IPS DF 4.7 (cell line): ENCODE data around the gene EVA1C.
"Not testable (repeated sequence)": the region's sequence is repeated elsewhere in the genome, so short reads cannot be mapped to it uniquely, and the experiment has no call there.

ENCODE experiments used
- DNase-seq: peaks from one replicate; pipeline ENCODE4 v3.0.0-alpha.2; 2013; ENCODE audit warnings: low spot score; ENCODE audit errors: extremely low read depth

Gene EVA1C

DNA sequence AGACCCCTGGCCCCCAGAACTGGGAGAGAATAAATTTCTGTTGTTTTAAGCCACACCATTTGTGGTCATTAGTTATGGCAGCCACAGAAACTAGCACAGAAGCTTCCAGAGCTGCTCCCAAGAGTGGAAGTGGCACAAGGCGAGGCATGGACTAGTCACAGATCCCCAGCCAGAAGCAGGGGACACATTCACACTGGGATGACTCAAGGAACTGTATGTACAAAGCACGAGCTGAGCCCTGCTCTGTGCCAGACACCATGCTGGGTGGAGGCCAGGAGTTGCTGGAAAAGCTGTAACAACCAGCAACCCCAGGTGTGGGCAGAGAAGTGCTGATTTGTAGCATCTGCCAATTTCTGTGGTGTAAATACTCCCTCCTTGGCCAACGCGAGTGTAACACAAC lies 117.2 kb downstream of the EVA1C start:
- no peak for DNase-seq

- not testable (repeated sequence) for DNase-seq
Observed at GRCh38 chr21:32530809-32531208, 118.3 kb downstream of the EVA1C start.

- DNase-seq: not testable (repeated sequence)
Observed at GRCh38 chr21:32531561-32531960, 119.1 kb downstream of the EVA1C start.

GRCh38 chr21:32532636-32533035 lies 120.1 kb downstream of the EVA1C start:
- DNase-seq: no peak

DNA sequence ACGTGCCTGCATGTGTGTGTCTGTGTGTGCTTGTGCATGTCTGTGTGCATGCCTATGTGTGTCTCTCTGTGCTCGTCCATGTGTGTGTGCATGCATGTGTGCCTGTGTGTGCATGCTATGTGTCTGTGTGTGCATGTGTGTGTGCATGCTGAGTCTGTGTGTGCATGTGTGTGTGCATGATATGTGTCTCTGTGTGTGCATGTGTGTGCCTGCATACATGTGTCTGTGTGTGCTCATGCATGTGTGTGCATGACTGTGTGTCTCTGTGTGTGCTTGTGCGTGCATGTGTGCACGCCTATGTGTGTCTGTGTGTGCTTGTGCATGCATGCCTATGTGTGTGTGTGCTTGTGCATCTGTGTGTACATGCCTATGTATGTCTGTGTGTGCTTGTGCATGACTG lies 120.5 kb downstream of the EVA1C start:
- no peak for DNase-seq

DNA sequence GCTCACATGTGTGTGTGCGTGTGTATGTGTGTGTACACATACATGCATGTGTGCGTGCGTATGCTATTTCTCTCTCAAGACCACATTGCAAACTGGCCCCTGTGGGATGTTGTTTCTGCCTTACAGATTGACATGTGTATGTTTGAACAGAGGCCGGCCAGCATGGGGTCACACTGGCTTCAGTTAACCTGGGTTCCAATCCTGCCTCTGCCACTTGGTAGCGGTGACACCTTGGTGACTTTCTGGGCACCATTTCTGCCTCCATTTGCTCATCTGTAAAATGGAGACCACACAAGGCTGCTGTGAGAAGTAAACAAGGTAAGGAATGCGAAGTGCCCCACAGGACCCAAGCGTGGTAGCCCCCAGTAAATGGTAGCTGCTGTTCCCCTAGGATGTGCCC lies 121.1 kb downstream of the EVA1C start:
- DNase-seq: no peak

- no peak for DNase-seq
Observed at GRCh38 chr21:32534113-32534512, 121.6 kb downstream of the EVA1C start.

GRCh38 chr21:32535612-32536011 lies 123.1 kb downstream of the EVA1C start:
- DNase-seq: no peak

DNA sequence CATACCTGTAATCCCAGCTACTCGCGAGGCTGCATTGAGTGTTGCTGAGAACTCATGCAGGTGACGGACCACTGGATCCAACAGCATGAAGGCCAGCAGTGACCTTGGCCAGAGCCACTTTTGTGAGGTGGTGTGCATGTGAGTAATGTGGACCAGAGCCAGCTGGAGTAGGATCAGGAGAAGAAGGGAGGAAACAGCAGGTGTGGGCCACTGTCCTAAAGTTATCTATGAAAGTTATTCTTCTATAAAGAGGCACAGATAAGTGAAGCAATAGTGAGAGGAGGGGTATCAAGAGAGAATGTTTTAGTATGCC lies 125.0 kb downstream of the EVA1C start:
- DNase-seq: no peak

DNA sequence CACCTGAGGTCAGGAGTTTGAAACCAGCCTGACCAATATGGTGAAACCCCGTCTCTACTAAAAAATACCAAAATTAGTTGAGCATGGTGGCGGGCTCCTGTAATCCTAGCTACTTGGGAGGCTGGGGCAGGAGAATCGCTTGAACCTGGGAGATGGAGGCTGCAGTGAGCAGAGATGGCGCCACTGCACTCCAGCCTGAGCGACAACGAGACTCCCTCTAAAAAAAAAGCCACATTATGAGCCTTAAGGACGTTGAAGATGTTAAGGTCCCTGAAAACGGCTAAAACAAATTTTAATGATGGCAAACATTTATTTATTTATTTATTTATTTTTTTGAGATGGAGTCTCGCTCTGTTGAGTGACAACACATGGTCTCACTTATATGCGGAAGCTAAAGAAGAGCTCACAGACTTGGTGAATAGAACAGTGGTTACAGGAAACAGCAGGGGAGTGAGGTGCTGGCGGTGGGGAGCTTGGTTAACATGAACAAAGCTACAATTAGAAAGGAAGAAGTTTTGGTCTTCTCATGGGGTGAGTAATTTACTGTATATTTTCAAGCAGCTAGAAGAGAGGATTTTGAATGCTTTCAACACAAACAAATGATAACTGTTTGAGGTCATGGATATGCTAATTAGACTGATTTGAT lies 125.8 kb downstream of the EVA1C start:
- DNase-seq: no peak

DNA sequence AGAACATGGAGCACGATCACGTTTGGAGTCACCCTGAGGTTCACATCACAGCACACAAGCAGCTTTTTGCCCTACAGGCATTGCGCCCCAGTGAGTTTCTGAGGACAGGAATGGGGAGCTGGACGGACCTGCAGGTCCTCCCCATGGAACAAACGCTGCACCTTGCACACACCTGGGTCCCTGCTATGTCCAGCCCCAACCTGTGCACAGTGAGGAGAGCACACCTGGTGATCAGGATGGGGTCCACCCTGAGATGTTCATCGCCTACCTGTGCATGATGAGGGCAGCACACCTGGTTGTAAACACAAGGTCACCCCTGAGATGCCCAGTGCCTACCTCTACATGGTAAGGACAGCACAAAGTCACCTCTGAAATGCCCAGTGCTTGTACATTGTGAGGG lies 126.9 kb downstream of the EVA1C start:
- DNase-seq: no peak

DNA sequence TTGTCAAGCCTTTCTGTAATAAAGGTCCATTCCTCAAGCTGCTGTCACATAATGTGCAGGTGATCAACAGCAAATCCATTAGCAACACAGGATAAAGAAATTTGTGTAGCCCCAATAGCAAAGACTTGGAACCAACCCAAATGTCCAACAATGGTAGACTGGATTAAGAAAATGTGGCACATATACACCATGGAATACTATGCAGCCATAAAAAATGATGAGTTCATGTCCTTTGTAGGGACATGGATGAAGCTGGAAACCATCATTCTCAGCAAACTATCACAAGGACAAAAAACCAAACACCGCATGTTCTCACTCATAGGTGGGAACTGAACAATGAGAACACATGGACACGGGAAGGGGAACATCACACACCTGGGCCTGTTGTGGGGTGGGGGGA lies 130.6 kb downstream of the EVA1C start:
- not testable (repeated sequence) for DNase-seq

DNA sequence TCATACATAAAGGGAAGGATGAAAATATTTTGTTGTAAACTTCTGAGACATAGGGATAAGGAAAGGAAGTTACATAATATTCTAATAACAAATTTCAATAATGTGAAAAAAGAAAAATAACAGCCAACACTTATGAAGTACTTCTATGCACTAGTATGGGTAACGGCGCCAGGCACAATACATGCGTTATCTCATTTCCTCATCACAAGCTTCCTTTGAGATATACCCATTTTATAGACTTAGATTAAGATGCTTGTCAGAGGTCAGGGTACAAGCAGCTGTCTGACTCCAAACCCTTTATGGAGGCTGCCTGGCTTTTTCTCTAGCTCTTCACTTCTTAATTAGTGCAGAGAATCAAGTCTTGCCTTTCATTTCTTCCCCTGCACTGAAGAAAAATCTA lies 131.5 kb downstream of the EVA1C start:
- DNase-seq: no peak

- no peak for DNase-seq
Observed at GRCh38 chr21:32544697-32545096, 132.2 kb downstream of the EVA1C start.

DNA sequence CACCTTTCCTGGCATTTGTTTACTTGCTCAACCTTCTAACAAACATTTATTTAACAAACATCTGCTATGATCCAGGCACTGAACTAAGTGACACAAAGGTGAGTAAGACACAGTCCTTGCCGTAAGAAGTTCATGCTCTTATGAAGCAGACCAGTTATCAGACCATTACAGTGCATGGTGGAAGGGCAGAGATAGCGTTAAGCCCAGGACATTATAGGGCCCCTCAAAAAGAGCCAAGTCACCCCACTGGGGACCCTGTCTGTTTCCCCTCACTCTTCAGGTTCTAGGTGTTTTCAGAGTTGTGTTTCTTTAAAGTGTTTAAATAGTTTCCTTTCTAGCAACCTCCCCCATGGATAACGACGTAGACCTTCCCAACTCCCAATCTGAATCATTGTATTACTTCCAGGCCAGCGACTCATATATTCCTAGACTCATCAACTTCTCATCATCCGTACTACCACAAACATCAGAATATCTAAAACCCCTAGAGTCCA lies 133.5 kb downstream of the EVA1C start:
- DNase-seq: no peak

DNA sequence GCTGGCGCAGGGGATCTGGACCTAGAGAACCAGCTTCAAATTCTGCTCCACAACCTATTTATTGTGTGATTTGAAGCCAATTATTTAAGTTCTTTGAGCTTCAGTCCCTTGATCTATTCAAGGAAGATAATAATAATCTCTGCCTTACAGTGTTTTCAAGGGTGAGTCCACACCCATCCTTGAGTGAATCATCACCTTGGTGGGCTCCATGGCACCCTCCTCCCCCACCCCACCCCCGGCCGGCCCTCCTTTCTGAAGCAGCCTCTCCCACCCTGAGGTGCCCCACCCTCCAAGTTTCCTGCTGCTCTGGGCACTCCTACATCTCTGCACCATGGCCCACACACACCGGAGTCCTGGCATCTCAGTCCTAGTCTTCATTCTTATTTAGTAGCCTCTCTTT lies 134.5 kb downstream of the EVA1C start:
- no peak for DNase-seq

- DNase-seq: no peak
Observed at GRCh38 chr21:32548978-32549377, 136.5 kb downstream of the EVA1C start.

- DNase-seq: no peak
Observed at GRCh38 chr21:32549440-32549839, 136.9 kb downstream of the EVA1C start.

DNA sequence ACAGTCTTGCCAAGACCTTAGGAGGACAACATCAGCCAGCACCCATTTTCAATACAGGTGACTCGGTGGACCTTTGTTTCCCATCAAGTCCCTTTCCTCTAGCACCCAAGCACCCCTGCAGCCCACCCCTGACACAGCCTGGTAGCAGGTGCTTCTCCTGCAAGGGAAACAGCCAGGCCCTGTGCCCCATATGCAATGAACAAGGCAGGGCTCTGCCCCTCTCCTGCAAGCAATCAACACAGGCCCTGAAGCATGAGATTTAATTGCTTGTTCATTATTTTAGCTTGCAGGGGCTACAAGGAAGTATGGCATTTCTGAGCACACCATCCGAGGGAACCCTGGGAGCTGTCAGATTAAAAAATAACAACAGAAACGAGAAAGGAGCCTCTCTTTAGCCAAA lies 137.4 kb downstream of the EVA1C start:
- DNase-seq: no peak

GRCh38 chr21:32554832-32555638 lies 142.5 kb downstream of the EVA1C start:
- no peak for DNase-seq

- no peak for DNase-seq
Observed at GRCh38 chr21:32558106-32558505, 145.6 kb downstream of the EVA1C start.

DNA sequence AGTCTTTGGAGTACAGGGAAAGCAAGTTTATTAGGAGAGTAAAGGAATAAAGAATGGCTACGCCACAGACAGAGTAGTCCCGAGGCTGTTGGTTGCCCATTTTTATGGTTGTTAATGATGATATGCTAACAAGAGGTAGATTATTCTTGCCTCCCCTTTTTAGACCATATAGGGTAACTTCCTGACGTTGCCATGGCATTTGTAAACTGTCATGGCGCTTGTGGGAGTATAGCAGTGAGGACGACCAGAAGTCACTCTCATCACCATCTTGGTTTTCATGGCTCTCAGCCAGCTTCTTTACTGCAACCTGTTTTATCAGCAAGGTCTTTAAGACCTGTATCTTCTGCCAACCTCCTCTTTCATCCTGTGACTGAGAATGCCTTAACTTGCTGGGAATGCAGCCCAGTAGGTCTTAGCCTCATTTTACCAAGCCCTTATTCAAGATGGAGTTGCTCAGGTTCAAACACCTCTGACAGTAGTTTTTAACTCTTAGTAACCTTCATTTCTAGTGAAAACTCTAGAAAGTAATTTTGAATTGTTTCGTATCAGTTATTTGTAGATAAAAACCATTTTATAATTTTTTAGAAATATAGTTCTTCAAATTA lies 146.6 kb downstream of the EVA1C start:
- DNase-seq: no peak

DNA sequence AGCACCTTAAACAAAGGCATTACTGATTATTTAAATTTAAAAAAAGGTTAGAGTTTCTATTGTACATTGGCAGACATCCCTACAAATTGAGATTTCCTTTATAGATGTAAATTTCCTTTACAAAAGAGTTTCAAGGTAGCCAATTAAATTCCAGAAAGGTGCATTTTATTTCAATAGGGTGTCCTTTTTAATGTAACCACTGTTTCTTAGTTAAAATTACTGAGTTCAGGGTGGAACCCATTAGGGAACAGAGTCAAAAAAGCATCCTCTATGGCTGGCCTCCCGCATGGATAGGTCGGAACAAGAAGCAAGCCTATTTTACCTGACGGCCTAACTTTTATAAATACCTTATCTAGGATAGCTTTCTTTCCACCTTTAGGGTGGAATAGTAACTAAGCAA lies 148.4 kb downstream of the EVA1C start:
- no peak for DNase-seq
